OCI-LY1 (cell line): Measurements from ENCODE around the gene VWC2.
"Not testable (repeated sequence)": the region's sequence is repeated elsewhere in the genome, so short reads cannot be mapped to it uniquely, and the experiment has no call there.

ENCODE experiments used
- H2AFZ ChIP-seq: fragments of 200-600 bp; sonication (generic), shearing (Covaris generic); 2 replicates; pipeline ENCODE4 v1.6.0; 2014; ENCODE audit warnings: antibody characterized with exemption, mild to moderate bottlenecking, low read length
- H3F3A ChIP-seq: fragments of 200-600 bp; sonication (generic), shearing (Covaris generic); 2 replicates; pipeline ENCODE4 v1.6.0; 2014; ENCODE audit warnings: mild to moderate bottlenecking, antibody characterized with exemption, low read length, moderate library complexity; ENCODE audit not compliant: insufficient read depth
- H3K27ac ChIP-seq: fragments of 200-600 bp; sonication (generic); 2 replicates; pipeline ENCODE4 v1.5.1; 2014; ENCODE audit warnings: low read length, mixed run types, mild to moderate bottlenecking, low read depth; ENCODE audit not compliant: poor library complexity, severe bottlenecking
- H3K27me3 ChIP-seq: fragments of 200-600 bp; sonication (generic); 2 replicates; pipeline ENCODE4 v1.6.0; 2014; ENCODE audit warnings: antibody characterized with exemption, mild to moderate bottlenecking, low read length, moderate library complexity; ENCODE audit not compliant: insufficient read depth
- H3K36me3 ChIP-seq: fragments of 200-600 bp; sonication (generic); 2 replicates; pipeline ENCODE4 v1.6.1; 2014; ENCODE audit warnings: mild to moderate bottlenecking, antibody characterized with exemption, low read length, moderate library complexity, mixed read lengths; ENCODE audit not compliant: insufficient read depth
- H3K4me1 ChIP-seq: fragments of 200-600 bp; sonication (generic); 2 replicates; pipeline ENCODE4 v1.5.1; 2014; ENCODE audit warnings: mild to moderate bottlenecking, low read length, moderate library complexity; ENCODE audit not compliant: insufficient read depth, severe bottlenecking
- H3K4me2 ChIP-seq: fragments of 200-600 bp; sonication (generic), shearing (Covaris generic); 2 replicates; pipeline ENCODE4 v1.6.1; 2014; ENCODE audit warnings: low read length
- H3K4me3 ChIP-seq: fragments of 200-600 bp; sonication (generic); 2 replicates; pipeline ENCODE4 v1.5.1; 2014; ENCODE audit warnings: low read length, low read depth, mild to moderate bottlenecking, mixed read lengths; ENCODE audit not compliant: poor library complexity, severe bottlenecking
- H3K79me2 ChIP-seq: fragments of 200-600 bp; shearing (Covaris generic); 2 replicates; pipeline ENCODE4 v1.6.1; 2016; ENCODE audit warnings: mixed run types, low read length, mixed read lengths; ENCODE audit not compliant: insufficient read depth
- H3K9ac ChIP-seq: fragments of 200-600 bp; sonication (generic), shearing (Covaris generic); 2 replicates; pipeline ENCODE4 v1.6.1; 2014; ENCODE audit warnings: mild to moderate bottlenecking, low read length, mixed read lengths
- H3K9me2 ChIP-seq: fragments of 200-600 bp; sonication (generic), shearing (Covaris generic); 2 replicates; pipeline ENCODE4 v1.6.1; 2014; ENCODE audit warnings: low read depth, mild to moderate bottlenecking, low read length, mixed read lengths
- H3K9me3 ChIP-seq: fragments of 200-600 bp; shearing (Covaris generic); 2 replicates; pipeline ENCODE4 v1.6.1; 2014; ENCODE audit warnings: low read length, mixed read lengths
- H4K20me1 ChIP-seq: fragments of 200-600 bp; sonication (generic), shearing (Covaris generic); 2 replicates; pipeline ENCODE4 v1.6.0; 2016; ENCODE audit warnings: mild to moderate bottlenecking, low read length; ENCODE audit not compliant: insufficient read depth
- EZH2 ChIP-seq: fragments of 200-600 bp; sonication (generic), shearing (Covaris generic); IDR thresholded peaks from 2 replicates; pipeline ENCODE4 v1.8.0; 2017; ENCODE audit warnings: borderline replicate concordance, mixed run types, mild to moderate bottlenecking, antibody characterized with exemption, low read length, moderate library complexity, mixed read lengths
- TF ChIP-seq, protein P1 (sequence below): fragments of 200-600 bp; sonication (generic), shearing (Covaris generic); IDR thresholded peaks from 2 replicates; pipeline ENCODE4 v1.5.1; 2017; ENCODE audit warnings: mild to moderate bottlenecking, antibody characterized with exemption, low read length, moderate library complexity, mixed read lengths

The VWC2 gene

GRCh38 chr7:49848211-49848841 is 74.9 kb downstream of the VWC2 start:
- no peaks in the 10 kb centered on the region for H3K79me2 ChIP-seq
- H4K20me1 ChIP-seq, result no peaks in the 10 kb centered on the region
- no peak overlapping the region for H3K9ac ChIP-seq
- no peaks in the 10 kb centered on the region for H3K27me3 ChIP-seq
- H3K36me3 ChIP-seq, result no peaks in the 10 kb centered on the region
- no peak overlapping the region for H3K27ac ChIP-seq
- H3F3A ChIP-seq, result no peaks in the 10 kb centered on the region
- TF ChIP-seq, protein P1, sequence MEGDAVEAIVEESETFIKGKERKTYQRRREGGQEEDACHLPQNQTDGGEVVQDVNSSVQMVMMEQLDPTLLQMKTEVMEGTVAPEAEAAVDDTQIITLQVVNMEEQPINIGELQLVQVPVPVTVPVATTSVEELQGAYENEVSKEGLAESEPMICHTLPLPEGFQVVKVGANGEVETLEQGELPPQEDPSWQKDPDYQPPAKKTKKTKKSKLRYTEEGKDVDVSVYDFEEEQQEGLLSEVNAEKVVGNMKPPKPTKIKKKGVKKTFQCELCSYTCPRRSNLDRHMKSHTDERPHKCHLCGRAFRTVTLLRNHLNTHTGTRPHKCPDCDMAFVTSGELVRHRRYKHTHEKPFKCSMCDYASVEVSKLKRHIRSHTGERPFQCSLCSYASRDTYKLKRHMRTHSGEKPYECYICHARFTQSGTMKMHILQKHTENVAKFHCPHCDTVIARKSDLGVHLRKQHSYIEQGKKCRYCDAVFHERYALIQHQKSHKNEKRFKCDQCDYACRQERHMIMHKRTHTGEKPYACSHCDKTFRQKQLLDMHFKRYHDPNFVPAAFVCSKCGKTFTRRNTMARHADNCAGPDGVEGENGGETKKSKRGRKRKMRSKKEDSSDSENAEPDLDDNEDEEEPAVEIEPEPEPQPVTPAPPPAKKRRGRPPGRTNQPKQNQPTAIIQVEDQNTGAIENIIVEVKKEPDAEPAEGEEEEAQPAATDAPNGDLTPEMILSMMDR, result no peak
- TF ChIP-seq EZH2, result no peak
- H3K4me1 ChIP-seq, result no peaks in the 10 kb centered on the region
- no peak overlapping the region for H3K4me3 ChIP-seq
- H3K9me3 ChIP-seq, result no peaks in the 10 kb centered on the region
- no peak overlapping the region for H3K4me2 ChIP-seq
- H2AFZ ChIP-seq, result no peak overlapping the region
- no peaks in the 10 kb centered on the region for H3K9me2 ChIP-seq

GRCh38 chr7:49850921-49851613 is 77.6 kb downstream of the VWC2 start:
- Histone ChIP-seq H3K27me3 (no peaks in the 10 kb centered on the region), H3K9ac (no peak overlapping the region), H3F3A (no peaks in the 10 kb centered on the region), H3K36me3 (no peaks in the 10 kb centered on the region), H3K4me3 (no peak overlapping the region), H3K9me3 (no peaks in the 10 kb centered on the region), H3K79me2 (no peaks in the 10 kb centered on the region), H3K27ac (no peak overlapping the region), H3K9me2 (no peaks in the 10 kb centered on the region), H2AFZ (no peak overlapping the region), H4K20me1 (no peaks in the 10 kb centered on the region), H3K4me2 (no peak overlapping the region), H3K4me1 (no peaks in the 10 kb centered on the region)
- TF ChIP-seq, protein P1, result 0 out of 2 replicates have a peak, but pooled peaks have one; percentile 10
- TF ChIP-seq EZH2, result no peak

DNA sequence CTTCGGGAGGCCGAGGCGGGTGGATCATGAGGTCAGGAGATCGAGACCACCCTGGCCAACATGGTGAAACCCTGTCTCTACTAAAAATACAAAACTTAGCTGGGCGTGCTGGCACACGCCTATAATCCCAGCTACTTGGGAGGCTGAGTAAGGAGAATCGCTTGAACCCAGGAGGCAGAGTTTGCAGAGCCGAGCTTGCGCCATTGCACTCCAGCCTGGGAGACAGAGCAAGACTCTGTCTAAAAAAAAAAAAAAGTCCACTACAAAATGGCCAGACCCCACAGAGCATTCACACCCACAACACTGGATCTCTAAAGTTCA is 78.1 kb downstream of the VWC2 start:
- H3K4me2 ChIP-seq, H3K9me3 ChIP-seq, H3K9ac ChIP-seq, H3K9me2 ChIP-seq, H3K27ac ChIP-seq, H4K20me1 ChIP-seq, H3K27me3 ChIP-seq, H3F3A ChIP-seq, H2AFZ ChIP-seq, H3K4me1 ChIP-seq, H3K36me3 ChIP-seq, H3K79me2 ChIP-seq, H3K4me3 ChIP-seq: not testable (repeated sequence)
